GM10248 (cell line): ENCODE data around the gene CMTM6.

Source experiments
- CTCF ChIA-PET: fragments of 300-600 bp; sonication (Branson Sonifier 250); formaldehyde crosslinking; extraction: SDS; loops from one replicate; lab custom pipeline; 2021; ENCODE audit warnings: antibody characterized with exemption; lab: Yijun Ruan, JAX
- POLR2A ChIA-PET: fragments of 350-650 bp; sonication (Branson Sonifier 250); formaldehyde crosslinking; extraction: SDS; loops from one replicate; lab custom pipeline; 2020; ENCODE audit warnings: antibody characterized with exemption; lab: Yijun Ruan, JAX
- DNase-seq: peaks from one replicate; pipeline ENCODE4 v3.0.0; 2012; ENCODE audit errors: extremely low spot score
- TF ChIP-seq, protein P1 (sequence below): IDR thresholded peaks from 2 replicates; pipeline ENCODE4 v1.5.1; 2012; ENCODE audit warnings: mild to moderate bottlenecking, low read depth; ENCODE audit errors: extremely low read depth, missing control alignments, control extremely low read depth

Gene CMTM6

DNA sequence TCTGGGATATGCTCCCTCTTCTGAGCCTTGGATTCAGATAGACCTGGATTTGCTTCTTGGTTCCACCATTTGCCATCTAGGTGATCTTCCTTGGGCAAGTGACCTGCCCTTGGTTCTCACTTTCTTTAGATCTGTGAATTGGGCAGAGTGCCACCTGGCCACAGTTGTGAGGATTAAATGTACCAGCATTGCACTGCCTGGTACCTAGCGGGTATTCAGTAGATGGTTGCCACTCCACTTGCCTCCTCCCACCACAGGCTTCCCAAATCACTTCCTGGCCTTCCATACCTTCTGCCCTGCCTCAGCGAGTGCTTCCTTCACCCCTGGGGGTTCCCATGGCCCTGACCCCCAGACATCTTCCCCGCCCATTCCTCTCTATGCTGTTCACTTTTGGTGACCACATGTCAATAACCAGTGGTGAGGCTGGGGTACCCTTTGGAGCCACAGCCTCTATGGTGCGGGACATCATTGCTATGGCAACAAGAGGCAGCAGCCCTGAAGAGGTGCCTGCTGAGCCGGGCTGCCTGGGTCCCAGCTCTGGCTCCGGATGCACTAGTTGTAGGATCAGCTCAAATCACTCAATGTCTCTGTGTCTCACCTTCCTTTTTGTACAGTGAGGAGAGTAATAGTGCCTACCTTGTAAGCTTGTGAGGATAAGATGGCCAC lies 70.5 kb downstream of the CMTM6 start:
- ChIA-PET POLR2A (no interaction called here), CTCF (interaction anchor here (1.0 to 2.9 kb wide), 9 partner anchors 8 to 62 kb away, joined by 3 to 22 read pairs (median 5); no protein-coding TSS in a partner anchor)
- TF ChIP-seq, protein P1, sequence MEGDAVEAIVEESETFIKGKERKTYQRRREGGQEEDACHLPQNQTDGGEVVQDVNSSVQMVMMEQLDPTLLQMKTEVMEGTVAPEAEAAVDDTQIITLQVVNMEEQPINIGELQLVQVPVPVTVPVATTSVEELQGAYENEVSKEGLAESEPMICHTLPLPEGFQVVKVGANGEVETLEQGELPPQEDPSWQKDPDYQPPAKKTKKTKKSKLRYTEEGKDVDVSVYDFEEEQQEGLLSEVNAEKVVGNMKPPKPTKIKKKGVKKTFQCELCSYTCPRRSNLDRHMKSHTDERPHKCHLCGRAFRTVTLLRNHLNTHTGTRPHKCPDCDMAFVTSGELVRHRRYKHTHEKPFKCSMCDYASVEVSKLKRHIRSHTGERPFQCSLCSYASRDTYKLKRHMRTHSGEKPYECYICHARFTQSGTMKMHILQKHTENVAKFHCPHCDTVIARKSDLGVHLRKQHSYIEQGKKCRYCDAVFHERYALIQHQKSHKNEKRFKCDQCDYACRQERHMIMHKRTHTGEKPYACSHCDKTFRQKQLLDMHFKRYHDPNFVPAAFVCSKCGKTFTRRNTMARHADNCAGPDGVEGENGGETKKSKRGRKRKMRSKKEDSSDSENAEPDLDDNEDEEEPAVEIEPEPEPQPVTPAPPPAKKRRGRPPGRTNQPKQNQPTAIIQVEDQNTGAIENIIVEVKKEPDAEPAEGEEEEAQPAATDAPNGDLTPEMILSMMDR, result no peak
- no peak for DNase-seq

DNA sequence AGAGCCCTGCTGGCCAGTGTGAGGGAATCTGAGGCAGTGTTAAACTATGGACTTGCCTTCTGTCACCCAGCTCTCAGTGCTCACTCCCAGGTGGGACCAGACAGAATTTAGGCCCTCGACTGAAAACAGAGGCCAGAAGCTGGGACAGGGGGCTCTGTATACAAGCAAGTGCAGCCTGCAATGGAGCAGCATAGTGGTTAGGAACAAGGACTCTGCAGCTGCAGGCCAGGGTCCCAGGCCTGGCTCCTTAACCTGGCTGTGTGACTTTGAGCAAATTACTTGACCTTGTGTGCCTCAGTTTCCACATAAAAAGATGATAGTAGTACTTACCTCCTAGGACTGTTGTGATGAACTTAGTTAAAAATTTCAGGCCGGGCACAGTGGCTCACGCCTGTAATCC lies 71.2 kb downstream of the CMTM6 start:
- CTCF ChIA-PET, result interaction anchor here (1.1 to 2.9 kb wide), 3 partner anchors 8 to 36 kb away, joined by 3 to 22 read pairs (median 20); no protein-coding TSS in a partner anchor
- POLR2A ChIA-PET, result no interaction called here
- TF ChIP-seq, protein P1, result no peak
- DNase-seq, result no peak
